HG03457 (cell line): ENCODE data around the gene C17orf107.
A peak's percentile ranks its signal among the peaks of the same experiment; 100 is the strongest.

Source experiments
- ATAC-seq: cut with Tn5 transposase; IDR thresholded peaks from one replicate; pipeline ENCODE4 v1.9.1; 2021; ENCODE audit warnings: moderate number of reproducible peaks; ENCODE audit not compliant: unreplicated experiment

Gene C17orf107

DNA sequence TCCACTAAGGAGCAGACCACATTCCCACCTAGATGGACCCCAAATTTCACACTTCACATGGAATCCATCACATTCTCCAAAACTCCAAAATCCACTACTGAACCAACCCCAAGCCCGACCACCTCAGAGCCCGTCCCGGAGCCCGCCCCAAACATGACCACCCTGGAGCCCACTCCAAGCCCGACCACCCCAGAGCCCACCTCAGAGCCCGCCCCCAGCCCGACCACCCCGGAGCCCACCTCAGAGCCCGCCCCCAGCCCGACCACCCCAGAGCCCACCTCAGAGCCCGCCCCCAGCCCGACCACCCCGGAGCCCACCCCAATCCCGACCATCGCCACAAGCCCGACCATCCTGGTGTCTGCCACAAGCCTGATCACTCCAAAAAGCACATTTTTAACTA, 34.3 kb downstream of the C17orf107 start:
- ATAC-seq, result no peak

GRCh38 chr17:4934173-4934979, 35.0 kb downstream of the C17orf107 start:
- no peak for ATAC-seq

DNA sequence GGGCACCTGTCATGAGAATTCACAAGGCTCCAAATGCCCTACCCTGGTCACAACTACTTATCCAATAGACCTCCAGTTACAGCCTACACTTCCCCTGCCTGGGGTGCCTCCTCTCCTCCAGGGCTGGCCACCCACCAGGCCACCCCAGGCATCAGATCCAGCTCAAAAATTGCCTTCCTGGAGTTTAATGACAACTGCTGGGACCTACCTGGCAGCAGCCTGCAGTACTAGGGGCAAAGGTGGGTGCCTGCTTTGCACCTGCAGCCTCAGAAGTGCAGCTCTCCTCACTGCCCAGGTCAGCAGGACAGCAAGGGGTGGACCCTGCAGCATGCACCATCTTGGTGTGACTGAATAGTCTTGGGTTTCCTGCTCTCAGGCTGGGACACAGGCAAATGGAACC, 36.3 kb downstream of the C17orf107 start:
- no peak for ATAC-seq

- ATAC-seq, result no peak
Measured at GRCh38 chr17:4936436-4936835, 37.1 kb downstream of the C17orf107 start.

- no peak for ATAC-seq
Measured at GRCh38 chr17:4937553-4937952, 38.2 kb downstream of the C17orf107 start.

DNA sequence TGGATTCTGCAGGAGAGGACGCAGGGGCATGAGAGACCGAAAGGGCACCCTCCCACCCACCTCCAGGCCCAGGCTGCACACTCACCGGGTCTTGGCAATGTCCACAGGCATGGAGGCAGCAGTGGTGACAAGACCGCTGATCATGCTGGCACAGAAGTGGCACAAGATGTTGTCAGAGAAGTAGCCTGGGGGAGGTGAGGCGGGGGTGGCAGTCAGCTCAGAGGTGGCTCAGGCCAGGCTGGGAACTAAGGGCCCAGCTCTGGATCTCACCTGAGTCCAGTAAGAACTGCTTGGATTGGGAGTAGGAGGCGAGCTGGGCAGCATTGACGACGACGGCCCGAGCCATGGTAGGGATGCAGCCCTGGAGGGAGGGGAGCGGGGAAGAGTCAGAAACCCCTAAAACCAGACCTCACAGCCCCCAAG, 38.7 kb downstream of the C17orf107 start:
- no peak for ATAC-seq

DNA sequence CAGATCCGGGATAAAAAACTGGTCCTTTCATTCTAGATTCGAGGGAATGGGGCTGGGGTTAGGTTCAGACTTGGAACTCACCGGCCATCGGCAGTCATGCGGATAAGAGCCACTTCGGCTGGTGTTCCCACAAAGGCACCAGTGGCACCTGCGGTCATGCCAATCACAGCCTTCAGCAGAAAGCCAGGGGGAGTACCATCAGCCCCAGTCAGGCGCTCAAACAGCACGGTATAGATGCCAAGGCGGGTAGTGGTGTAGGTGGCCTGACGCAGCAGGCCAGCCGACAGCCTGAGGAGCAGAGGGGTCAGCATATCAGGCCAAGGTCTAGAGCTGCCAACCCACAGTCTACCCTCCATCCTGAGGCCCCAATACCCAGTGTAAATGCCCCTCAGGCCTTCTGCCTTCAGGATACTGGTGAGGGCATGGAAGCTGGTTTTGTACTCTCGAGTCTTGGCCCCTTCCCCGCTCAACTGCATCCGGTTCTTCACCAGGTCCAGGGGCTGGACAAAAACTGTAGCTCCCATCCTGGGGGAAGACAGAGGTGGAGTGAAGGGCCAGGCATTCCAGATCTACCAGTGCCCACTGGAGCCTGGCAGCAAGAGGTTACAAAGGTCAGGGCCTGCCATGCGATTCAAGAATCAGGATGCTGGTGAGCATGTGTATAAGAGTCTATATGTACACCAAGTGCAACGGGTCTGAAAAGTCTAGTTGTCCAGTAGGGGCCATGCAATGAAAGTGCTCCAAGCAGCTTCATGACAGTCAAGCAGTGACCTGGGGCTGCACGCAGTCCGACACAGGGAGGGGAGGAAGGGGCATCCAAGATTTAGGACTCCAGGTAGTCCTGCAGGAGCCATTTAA, 39.6 kb downstream of the C17orf107 start:
- ATAC-seq, result no peak

DNA sequence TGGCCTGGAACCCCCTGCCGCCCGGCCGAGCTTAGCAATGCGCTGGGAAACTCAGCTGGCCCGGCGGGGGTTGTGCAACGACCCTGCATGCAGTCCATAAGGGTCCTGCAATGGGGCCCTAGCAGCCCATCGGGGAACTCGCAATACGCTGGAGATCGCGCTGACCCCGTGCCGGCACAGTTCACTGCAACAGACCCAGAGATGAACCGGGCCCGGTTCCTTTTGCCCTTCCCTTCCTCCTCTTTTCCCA, 40.1 kb downstream of the C17orf107 start:
- peak; percentile 3 for ATAC-seq

GRCh38 chr17:4939796-4940554, 40.6 kb downstream of the C17orf107 start, which contains the start of the genes RNF167 and SLC25A11:
TSS of gene RNF167 (plus strand) at chr17:4940268. CDS start at chr17:4940910, 642 bp downstream.
TSS of gene SLC25A11 (minus strand) at chr17:4940046. CDS start at chr17:4939910, 136 bp downstream.
- peak; percentile 49 for ATAC-seq

- peak; percentile 7 for ATAC-seq
Measured at GRCh38 chr17:4940555-4941318, 41.4 kb downstream of the C17orf107 start.

DNA sequence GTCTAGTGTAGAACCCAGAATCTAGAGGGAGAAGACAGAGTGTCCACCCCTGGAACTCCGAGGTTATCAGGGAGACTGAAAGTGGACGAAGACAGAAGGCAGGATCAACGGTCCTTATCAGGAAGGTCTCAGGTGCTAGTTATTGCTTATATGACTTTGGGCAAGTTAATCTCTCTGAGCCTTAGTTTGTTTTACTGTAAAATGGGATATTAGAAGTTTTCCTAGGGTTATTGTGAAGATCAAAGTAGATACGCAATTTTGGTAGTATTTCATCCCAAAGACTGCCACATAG, 41.9 kb downstream of the C17orf107 start:
- no peak for ATAC-seq

GRCh38 chr17:4942760-4943508, 43.6 kb downstream of the C17orf107 start:
- no peak for ATAC-seq

- ATAC-seq, result no peak
Measured at GRCh38 chr17:4944163-4944553, 44.8 kb downstream of the C17orf107 start.

GRCh38 chr17:4944554-4945175, 45.3 kb downstream of the C17orf107 start:
- ATAC-seq, result no peak

- ATAC-seq, result no peak
Measured at GRCh38 chr17:4945176-4945943, 46.0 kb downstream of the C17orf107 start.

GRCh38 chr17:4945944-4946280, 46.6 kb downstream of the C17orf107 start:
- ATAC-seq, result no peak

DNA sequence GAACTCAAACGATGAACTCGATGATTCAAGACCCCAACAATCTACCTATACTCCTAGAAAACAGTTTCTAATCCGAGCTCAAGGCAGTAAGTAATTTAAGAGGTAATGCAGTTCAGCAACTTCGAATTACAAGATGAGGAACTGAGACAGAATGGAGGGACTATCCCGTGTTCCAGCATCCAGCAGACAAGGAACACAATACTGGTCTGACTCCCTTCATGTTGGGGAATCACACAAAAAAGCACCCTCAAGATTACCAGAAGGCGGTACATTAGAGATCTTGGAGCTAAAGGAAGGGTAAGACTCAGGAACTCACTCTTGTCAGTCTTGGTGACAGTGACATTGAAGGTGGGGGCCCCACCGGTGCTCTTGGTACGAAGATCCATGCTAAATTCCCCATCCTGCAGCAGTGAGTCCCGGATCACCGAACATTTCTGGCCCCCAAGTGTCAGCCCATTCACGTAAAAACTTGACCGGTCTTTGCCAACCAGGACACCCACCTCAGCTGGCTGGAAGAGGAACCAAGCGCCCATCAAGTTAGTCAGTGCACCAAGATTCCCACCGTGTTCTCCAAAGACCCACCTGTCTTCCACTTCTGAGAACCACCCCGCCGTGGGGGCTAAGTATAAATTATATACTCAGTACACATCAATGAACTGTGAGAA, 47.1 kb downstream of the C17orf107 start:
- ATAC-seq, result no peak

- no peak for ATAC-seq
Measured at GRCh38 chr17:4947010-4947410, 47.7 kb downstream of the C17orf107 start.
